DND-41 (cell line): ENCODE results near the gene SAPCD1.
A peak's percentile ranks its signal among the peaks of the same experiment; 100 is the strongest.

Experiments
- ATAC-seq: fragments of 200-7000 bp; cut with Tn5 transposase; 3 replicates; pipeline ENCODE4 v1.9.1; 2021; ENCODE audit warnings: low read depth; ENCODE audit not compliant: insufficient read depth
- DNase-seq: peaks from one replicate; pipeline ENCODE4 v3.0.0-alpha.2; 2020
- H2AFZ ChIP-seq: 2 replicates; pipeline ENCODE4 v1.6.0; 2012; ENCODE audit warnings: low read depth, low read length
- H3K27ac ChIP-seq: 2 replicates; pipeline ENCODE4 v1.5.1; 2012; ENCODE audit warnings: low read length, inconsistent platforms
- H3K27me3 ChIP-seq: fragments of 200-600 bp; sonication (generic); 2 replicates; pipeline ENCODE4 v1.6.0; 2012; ENCODE audit warnings: low read length, mild to moderate bottlenecking, inconsistent platforms; ENCODE audit not compliant: insufficient read depth, poor library complexity
- H3K36me3 ChIP-seq: 2 replicates; pipeline ENCODE4 v1.5.1; 2012; ENCODE audit warnings: low read length, inconsistent platforms; ENCODE audit not compliant: insufficient read depth
- H3K4me1 ChIP-seq: 2 replicates; pipeline ENCODE4 v1.5.1; 2012; ENCODE audit warnings: mild to moderate bottlenecking, low read length; ENCODE audit not compliant: insufficient read depth
- H3K4me2 ChIP-seq: 2 replicates; pipeline ENCODE4 v1.6.0; 2012; ENCODE audit warnings: mild to moderate bottlenecking, moderate library complexity, low read length, inconsistent platforms; ENCODE audit not compliant: insufficient read depth
- H3K4me3 ChIP-seq, 2 experiments: fragments of 200-600 bp in 1 of 2; shearing (Covaris generic) in 1 of 2; 2 replicates each; pipeline ENCODE4 v1.5.1; 2012 to 2016; ENCODE audit warnings: inconsistent platforms in 2 of 2, low read length in 2 of 2, mild to moderate bottlenecking in 2 of 2, low read depth in 1 of 2, moderate library complexity in 1 of 2
- H3K79me2 ChIP-seq: 2 replicates; pipeline ENCODE4 v1.6.0; 2012; ENCODE audit warnings: low read length, inconsistent platforms; ENCODE audit not compliant: insufficient read depth
- H3K9ac ChIP-seq: 2 replicates; pipeline ENCODE4 v1.6.0; 2012; ENCODE audit warnings: low read depth, mild to moderate bottlenecking, inconsistent platforms, low read length, moderate library complexity
- H3K9me3 ChIP-seq: 2 replicates; pipeline ENCODE4 v1.5.1; 2012; ENCODE audit warnings: low read length, moderate library complexity, mild to moderate bottlenecking, inconsistent platforms; ENCODE audit not compliant: insufficient read depth, severe bottlenecking
- H4K20me1 ChIP-seq: 2 replicates; pipeline ENCODE4 v1.6.0; 2012; ENCODE audit warnings: low read length; ENCODE audit not compliant: insufficient read depth
- CTCF ChIP-seq: IDR thresholded peaks from 2 replicates; pipeline ENCODE4 v1.5.1; 2012; ENCODE audit warnings: borderline replicate concordance, low read length, moderate library complexity, mild to moderate bottlenecking; ENCODE audit not compliant: poor library complexity, severe bottlenecking; ENCODE audit errors: extremely low read depth
- EZH2 ChIP-seq: IDR thresholded peaks from 3 replicates; pipeline ENCODE4 v1.6.1; 2012; ENCODE audit warnings: borderline replicate concordance, low read depth, mild to moderate bottlenecking, moderate library complexity, low read length, inconsistent platforms; ENCODE audit not compliant: severe bottlenecking

SAPCD1 gene

GRCh38 chr6:31764198-31764597, 1.7 kb downstream of the SAPCD1 start:
- Histone ChIP-seq H3K4me1 (no peaks in the 10 kb centered on the region), H3K4me3 (no peak overlapping the region), H3K9ac (no peak overlapping the region), H2AFZ (no peak overlapping the region), H3K36me3 (peaks cover 51% of the 10 kb centered on the region), H3K9me3 (no peaks in the 10 kb centered on the region), H3K4me2 (no peak overlapping the region), H3K79me2 (no peaks in the 10 kb centered on the region), H3K27me3 (no peaks in the 10 kb centered on the region), H4K20me1 (peaks cover 4% of the 10 kb centered on the region; the same call in 1 of the 2 replicates), H3K27ac (no peak overlapping the region)
- DNase-seq (no peak), ATAC-seq (no peak)
- TF ChIP-seq CTCF (no peak), EZH2 (no peak)

GRCh38 chr6:31765559-31765909, 3.1 kb downstream of the SAPCD1 start:
- peaks cover 38% of the 10 kb centered on the region for H3K36me3 ChIP-seq

GRCh38 chr6:31765910-31766794, 3.7 kb downstream of the SAPCD1 start:
- H2AFZ ChIP-seq: no peak overlapping the region
- no peak overlapping the region for H3K27ac ChIP-seq
- peaks cover 4% of the 10 kb centered on the region; the same call in 1 of the 2 replicates for H4K20me1 ChIP-seq
- H3K27me3 ChIP-seq: no peaks in the 10 kb centered on the region
- H3K4me2 ChIP-seq: no peak overlapping the region
- ATAC-seq (no peak), DNase-seq (no peak)
- peaks cover 32% of the 10 kb centered on the region for H3K36me3 ChIP-seq
- no peak overlapping the region for H3K4me3 ChIP-seq
- no peaks in the 10 kb centered on the region for H3K79me2 ChIP-seq
- H3K4me1 ChIP-seq: no peaks in the 10 kb centered on the region
- H3K9me3 ChIP-seq: no peaks in the 10 kb centered on the region
- TF ChIP-seq EZH2 (no peak), CTCF (no peak)
- no peak overlapping the region for H3K9ac ChIP-seq

More at GRCh38 chr6:31765559-31765909, 3.1 kb downstream of the SAPCD1 start:
- no peaks in the 10 kb centered on the region for H3K9me3 ChIP-seq
- H4K20me1 ChIP-seq: peaks cover 4% of the 10 kb centered on the region; the same call in 1 of the 2 replicates
- H3K4me3 ChIP-seq: no peak overlapping the region
- H3K9ac ChIP-seq: no peak overlapping the region
- H3K27ac ChIP-seq: no peak overlapping the region
- no peak overlapping the region for H3K4me2 ChIP-seq
- no peaks in the 10 kb centered on the region for H3K4me1 ChIP-seq
- no peak for DNase-seq
- 0 out of 3 replicates have a peak, but pooled peaks have one; percentile 8 for ATAC-seq
- H3K79me2 ChIP-seq: no peaks in the 10 kb centered on the region
- H3K27me3 ChIP-seq: no peaks in the 10 kb centered on the region
- no peak for TF ChIP-seq CTCF
- TF ChIP-seq EZH2: no peak
- no peak overlapping the region for H2AFZ ChIP-seq
